GM19193 (cell line): ENCODE data around the gene MUSTN1.

Experiments
- POLR2A ChIP-seq: IDR thresholded peaks from 4 replicates; pipeline ENCODE4 v1.6.1; 2011; ENCODE audit not compliant: insufficient read depth, insufficient read length; ENCODE audit errors: extremely low read depth

The MUSTN1 gene

GRCh38 chr3:52790741-52791140 lies 44.1 kb downstream of the MUSTN1 start:
- TF ChIP-seq POLR2A: no peak

DNA sequence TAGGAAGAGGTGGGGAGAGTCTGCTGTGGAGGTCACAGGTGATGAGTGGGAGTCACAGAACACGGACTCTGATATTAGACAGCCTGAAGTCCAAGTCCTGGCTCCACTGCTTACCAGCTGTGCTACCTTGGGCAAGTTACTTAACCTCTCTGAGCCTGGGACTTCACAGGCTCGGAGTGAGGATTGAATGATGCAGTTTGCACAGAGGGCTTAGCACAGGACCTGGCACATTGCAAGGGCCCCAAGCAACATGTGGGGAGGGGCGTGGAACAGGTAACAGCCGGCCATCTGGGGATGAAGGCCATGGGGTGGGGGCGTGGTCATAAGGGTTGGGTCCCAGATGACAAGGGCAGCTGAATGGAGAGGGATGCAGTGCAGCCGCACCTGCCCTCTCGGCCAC lies 44.5 kb downstream of the MUSTN1 start:
- TF ChIP-seq POLR2A: no peak

DNA sequence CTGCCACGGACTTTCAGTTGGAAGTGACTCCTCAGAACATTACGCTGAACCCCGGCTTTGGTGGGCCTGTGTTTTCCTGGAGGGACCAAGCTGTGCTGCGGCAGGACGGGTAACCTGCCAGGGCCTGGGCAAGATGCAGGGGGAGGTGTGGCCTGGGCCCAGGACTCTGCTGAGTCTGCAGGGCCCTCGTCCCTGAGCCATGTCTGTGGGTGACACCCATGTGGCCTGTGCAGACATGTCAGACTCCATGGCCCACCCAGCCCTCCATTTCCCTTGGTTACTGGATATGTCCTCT lies 45.1 kb downstream of the MUSTN1 start:
- no peak for TF ChIP-seq POLR2A

DNA sequence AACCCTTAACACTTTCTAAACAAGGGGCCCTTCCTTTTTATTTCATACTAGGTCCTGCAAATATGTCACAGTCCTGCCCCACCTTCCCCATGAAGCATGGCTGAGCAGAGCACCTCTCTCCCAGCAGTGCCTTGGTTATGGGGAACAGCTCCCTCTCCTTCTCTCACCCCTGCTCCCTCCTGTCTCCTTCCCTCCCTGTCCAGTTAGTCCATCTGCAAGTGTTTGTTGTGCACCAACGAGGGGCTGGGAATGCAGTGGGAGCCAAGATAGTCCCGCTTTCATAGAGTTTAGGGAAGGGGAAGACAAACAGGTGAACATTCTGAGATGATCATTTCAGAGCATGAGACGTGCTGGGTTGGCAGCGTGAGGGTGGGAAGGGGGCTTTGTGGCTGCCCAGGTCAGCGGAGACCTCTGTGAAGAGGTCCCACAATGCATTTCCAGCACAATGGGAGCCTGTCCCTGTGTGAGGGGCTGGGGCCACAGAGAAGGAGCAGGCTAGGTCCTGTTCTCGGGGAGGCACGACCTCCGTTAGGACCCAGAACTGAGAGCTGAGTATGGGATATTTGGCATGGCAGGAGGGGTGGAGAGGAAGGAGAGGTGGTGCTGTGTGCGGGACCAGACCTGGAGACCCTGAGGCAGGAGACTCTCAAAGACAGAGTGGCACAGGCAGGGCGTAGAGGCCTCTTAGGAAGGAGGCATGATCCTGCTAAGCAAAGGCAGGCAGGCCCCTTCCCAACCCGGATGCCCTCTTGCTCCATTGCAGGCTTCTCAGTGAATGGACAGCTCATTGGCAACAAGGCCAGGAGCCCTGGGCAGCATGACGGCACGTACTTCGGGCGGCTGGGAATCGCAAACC lies 45.7 kb downstream of the MUSTN1 start:
- no peak for TF ChIP-seq POLR2A

DNA sequence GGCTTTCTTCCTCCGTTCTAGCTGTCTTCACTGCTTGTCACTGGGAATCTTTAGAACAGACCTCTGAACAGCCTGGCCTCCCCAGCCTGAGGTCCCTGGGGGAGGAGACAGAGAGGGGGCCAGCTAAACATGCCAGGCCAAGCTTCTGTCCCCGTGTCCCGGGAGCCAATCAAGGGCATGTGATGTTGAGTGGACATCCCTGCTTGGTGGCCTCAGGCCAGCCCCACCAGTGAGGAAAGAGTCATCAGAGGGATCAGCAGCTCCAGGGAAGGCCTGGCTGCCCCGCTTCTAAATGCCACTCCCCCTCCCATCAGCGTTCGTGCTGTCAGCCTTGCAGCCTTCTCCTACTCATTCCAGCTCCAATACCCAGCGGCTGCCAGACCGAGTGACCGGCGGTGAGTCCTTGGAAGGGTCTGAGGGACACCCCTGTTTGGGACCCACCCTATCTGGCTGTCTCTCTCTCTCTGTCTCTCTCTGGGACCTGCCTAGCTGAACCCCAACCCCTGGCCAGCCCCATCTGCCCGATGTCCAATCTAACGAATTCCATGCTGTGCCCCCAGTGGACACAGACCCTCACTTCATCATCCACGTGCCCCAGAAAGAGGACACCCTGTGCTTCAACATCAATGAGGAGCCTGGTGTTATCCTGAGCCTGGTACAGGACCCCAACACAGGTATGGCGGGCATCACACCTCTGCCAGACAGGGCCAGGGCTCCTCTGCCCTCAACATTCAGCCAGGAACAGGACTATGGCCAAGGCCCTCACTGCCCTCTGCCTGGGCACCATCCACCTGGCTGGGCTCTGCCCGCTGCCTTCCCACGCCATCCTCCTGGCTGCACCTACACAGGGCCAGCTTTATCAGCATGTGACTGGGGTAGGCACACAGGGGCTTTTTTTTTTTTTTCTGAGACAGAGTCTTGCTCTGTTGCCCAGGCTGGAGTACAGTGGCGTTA lies 46.9 kb downstream of the MUSTN1 start:
- TF ChIP-seq POLR2A: no peak

DNA sequence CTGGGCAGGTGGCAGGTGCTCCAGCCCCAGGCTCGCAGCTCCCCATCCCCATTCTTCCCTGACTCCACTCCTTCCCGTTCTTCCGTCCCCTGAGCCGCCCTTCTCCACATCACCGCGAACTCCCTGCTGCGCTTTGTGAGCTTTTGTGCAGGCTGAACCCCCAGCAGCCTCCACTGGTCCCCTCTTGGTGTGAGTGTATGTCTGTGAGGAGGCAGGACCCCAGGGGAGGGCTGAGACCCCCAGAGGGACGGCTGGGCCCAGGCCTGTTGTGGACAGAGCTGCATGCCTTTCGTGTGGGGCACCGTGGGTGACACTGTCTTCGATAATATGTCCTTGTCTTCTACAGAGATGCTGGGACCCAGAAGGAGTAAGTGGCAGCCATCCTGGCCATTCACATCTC lies 47.6 kb downstream of the MUSTN1 start:
- no peak for TF ChIP-seq POLR2A

DNA sequence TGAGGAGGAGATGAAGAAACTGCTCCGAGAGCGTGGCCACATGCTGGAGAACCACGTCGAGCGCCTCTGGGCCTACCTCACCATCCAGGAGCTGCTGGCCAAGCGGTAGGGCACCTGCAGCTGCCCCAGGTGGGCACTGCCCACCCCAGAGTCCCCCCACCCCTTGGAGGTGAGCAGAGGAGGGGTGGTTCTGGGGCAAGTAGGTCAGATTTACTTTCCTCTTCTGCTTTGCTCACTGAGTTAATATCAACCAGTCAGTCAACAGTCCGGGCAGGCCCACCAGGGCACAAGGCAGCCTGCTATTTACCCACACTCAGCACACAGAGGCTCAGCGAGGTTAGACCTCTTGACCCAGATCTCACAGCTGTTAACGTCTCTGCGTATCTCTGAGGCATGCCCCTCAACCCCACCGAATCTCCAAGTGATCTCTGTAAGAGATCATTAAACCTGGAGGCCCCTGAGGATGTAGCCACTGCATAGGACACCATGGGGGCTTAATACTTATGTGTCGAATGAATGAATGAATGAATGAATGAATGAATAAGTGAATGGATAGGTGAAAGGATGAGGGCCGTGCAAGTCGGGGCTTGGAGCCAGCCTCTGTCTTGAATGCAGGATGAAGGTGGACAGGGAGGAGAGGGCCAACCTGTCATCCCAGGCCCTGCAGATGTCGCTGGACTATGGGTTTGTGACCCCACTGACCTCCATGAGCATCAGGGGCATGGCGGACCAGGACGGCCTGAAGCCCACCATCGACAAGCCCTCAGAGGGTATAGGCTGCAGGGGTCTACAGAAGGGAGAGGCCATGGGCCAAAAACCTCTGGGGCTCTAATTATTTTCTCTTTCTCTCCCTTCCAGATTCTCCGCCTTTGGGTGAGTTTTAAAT lies 48.2 kb downstream of the MUSTN1 start:
- no peak for TF ChIP-seq POLR2A

DNA sequence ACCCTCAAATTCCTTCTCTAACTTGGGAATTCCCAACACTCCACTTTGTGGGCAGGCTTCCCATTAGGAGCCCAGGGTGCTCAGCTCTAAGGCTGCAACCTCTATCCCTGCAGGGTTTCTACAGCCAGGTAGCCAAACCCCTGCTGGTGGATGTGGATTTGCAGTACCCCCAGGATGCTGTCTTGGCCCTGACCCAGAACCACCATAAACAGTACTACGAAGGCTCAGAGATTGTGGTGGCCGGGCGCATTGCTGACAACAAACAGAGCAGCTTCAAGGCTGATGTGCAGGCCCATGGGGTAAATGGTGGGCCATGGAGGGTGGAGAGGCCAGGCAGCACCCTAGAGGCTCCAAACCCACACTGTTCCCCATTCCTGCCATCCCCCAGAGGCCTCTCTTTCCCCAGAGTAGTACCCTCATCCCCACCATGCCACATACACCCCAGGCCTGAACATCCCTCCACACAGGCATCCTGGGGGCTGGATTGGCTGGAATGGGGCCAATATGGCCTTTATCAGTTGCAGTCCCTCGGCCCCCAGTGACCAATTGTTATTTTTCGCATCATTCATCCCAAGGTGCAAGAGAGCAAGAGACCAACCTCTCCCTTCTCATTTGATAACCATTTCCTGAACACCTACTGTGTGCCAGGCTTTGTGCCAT lies 49.8 kb downstream of the MUSTN1 start:
- TF ChIP-seq POLR2A: no peak

- no peak for TF ChIP-seq POLR2A
Observed at GRCh38 chr3:52784021-52784621, 50.7 kb downstream of the MUSTN1 start.

GRCh38 chr3:52783211-52783555 lies 51.6 kb downstream of the MUSTN1 start:
- no peak for TF ChIP-seq POLR2A
